PC-3 (cell line): Measurements from ENCODE around the gene GPC6.

Experiments
- EZH2 ChIP-seq: fragments of 300-600 bp; sonication (generic); IDR thresholded peaks from one replicate; pipeline ENCODE4 v1.6.1; 2017; ENCODE audit warnings: antibody characterized with exemption, mild to moderate bottlenecking, low read length; ENCODE audit not compliant: unreplicated experiment
- EZH2phosphoT487 ChIP-seq: fragments of 300-600 bp; sonication (generic); IDR thresholded peaks from 2 replicates; pipeline ENCODE4 v1.6.1; 2018; ENCODE audit warnings: mild to moderate bottlenecking, antibody characterized with exemption, low read length, borderline replicate concordance
- TF ChIP-seq, protein P1 (sequence below): fragments of 300-600 bp; sonication (generic); conservative IDR thresholded peaks from 2 replicates; pipeline ENCODE4 v1.5.1; 2017; ENCODE audit warnings: antibody characterized with exemption, low read depth, mild to moderate bottlenecking, low read length

DNA sequence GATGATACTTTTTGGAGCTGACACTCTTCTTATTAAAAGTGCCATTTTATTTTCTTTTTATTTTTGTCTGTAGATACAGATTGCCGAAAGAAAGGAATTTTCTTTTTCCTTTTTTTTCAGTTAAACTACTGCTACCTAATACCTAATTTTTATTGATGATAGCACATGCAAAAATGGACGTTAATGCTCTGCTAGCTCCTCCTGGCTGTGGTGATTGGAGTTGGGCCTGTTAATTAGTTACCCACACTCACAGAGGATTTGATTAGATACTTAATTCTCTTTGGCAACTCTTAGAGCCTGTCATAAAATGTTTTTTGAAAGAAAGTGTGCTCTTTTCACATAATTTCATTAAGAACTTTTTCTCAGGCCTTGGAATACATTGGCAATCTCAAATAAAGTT lies 886.1 kb downstream of the GPC6 start:
- TF ChIP-seq, protein P1, sequence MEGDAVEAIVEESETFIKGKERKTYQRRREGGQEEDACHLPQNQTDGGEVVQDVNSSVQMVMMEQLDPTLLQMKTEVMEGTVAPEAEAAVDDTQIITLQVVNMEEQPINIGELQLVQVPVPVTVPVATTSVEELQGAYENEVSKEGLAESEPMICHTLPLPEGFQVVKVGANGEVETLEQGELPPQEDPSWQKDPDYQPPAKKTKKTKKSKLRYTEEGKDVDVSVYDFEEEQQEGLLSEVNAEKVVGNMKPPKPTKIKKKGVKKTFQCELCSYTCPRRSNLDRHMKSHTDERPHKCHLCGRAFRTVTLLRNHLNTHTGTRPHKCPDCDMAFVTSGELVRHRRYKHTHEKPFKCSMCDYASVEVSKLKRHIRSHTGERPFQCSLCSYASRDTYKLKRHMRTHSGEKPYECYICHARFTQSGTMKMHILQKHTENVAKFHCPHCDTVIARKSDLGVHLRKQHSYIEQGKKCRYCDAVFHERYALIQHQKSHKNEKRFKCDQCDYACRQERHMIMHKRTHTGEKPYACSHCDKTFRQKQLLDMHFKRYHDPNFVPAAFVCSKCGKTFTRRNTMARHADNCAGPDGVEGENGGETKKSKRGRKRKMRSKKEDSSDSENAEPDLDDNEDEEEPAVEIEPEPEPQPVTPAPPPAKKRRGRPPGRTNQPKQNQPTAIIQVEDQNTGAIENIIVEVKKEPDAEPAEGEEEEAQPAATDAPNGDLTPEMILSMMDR: no peak
- no peak for TF ChIP-seq EZH2
- TF ChIP-seq EZH2phosphoT487: no peak
